ENCODE data around the gene TTC28. TPM values are rescaled to one million over a fixed set of nuclear protein-coding genes. Genes with fewer than 3 reads are reported as not detected.
"Not testable (repeated sequence)": the region's sequence is repeated elsewhere in the genome, so short reads cannot be mapped to it uniquely, and the experiment has no call there.

TTC28 gene
- polyA plus RNA-seq, 4 donors, result 28.9 to 32.9 (median 31.0) TPM

GRCh38 chr22:28678778-28679610 is 646 bp downstream of the TTC28 start:
- DNase-seq (ENCODE audit: low read depth in 4 of 4, low spot score in 3 of 4), result not testable (repeated sequence)

- DNase-seq (ENCODE audit: low read depth in 4 of 4, low spot score in 3 of 4), result not testable (repeated sequence)
Observed at GRCh38 chr22:28678170-28678569, 1.5 kb downstream of the TTC28 start.

DNA sequence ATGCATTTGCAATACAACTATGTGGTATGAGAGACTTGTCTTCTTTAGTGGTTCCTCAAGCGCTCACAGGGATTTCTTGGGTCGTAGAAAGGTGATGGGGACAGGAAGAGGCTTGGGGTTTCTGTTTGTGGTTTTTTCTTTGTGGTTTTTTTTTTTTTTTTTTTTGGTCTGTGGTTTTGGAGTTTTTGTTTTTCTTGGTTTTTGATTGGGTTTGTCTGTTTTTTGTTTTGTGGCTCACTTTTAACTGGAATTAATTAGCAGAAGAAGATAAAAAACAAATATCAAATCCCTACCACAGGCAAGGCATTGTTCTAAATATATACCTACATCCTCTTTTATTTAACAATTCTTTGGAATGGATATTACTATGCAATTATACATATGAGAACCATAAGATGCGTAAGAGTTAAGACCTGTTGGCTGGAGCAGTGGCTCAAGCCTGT is 5.5 kb downstream of the TTC28 start:
- no peak for DNase-seq (ENCODE audit: low read depth in 4 of 4, low spot score in 3 of 4)

- no peak for DNase-seq (ENCODE audit: low read depth in 4 of 4, low spot score in 3 of 4)
Observed at GRCh38 chr22:28670756-28671155, 8.9 kb downstream of the TTC28 start.

- DNase-seq (ENCODE audit: low read depth in 4 of 4, low spot score in 3 of 4), result no peak
Observed at GRCh38 chr22:28670161-28670560, 9.5 kb downstream of the TTC28 start.

DNA sequence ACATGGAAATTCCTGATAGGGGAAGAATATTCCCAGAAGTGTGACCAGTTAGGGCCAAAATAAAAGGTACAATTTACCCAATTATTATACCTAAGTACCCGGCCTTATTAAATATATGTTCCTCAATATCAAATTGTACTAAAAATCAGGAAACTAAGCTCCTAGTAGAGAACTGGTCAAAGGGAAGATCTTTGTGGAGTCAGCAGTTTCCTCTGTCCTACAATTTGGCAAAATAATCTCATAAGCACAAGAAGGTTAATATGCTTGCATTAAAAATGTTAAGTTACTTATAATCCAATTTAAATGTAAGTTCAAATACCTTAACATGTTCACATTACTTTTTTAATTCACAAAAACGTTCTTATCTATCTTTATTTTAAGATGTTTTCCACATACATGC is 10.3 kb downstream of the TTC28 start:
- DNase-seq (ENCODE audit: low read depth in 4 of 4, low spot score in 3 of 4), result no peak

GRCh38 chr22:28663569-28663942 is 16.1 kb downstream of the TTC28 start:
- not testable (repeated sequence) for DNase-seq (ENCODE audit: low read depth in 4 of 4, low spot score in 3 of 4)

- DNase-seq (ENCODE audit: low read depth in 4 of 4, low spot score in 3 of 4), result no peak
Observed at GRCh38 chr22:28658448-28658847, 21.2 kb downstream of the TTC28 start.

DNA sequence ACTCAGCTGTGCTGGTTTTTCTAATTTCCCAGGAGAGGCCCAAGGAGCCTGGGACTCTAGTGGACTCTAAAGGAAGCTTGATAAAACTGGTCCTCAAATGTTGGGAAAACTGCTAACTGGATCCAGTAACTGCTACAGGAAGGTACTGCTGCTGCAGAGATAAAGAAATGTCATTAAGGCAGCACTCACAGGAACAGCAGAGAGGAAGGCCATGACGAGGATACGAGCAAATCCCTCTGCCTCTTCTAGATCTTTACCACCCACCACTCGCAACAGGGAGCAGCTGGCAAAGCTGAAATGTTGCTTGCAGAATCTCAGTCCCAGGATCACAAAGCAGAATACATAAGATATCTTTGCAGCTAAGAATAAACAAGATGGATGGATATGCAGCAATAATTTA is 23.5 kb downstream of the TTC28 start:
- no peak for DNase-seq (ENCODE audit: low read depth in 4 of 4, low spot score in 3 of 4)

DNA sequence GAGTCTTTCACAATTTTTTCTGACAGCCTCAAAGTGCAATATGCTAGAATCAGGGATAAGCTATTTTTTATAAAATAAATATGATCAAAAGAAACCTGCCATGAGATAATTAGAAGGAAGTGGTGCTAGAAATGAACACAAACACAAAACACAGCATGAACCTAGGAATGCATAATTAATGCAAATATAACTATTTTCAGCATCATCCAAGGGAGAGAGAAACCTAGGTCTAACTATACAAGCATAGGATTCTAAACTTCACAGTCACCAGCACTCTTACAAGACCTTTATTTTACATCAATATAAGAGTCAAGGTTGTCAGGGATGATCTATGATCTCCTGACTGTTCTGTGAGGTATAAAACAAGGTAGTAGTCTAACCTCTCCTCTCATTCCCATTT is 29.2 kb downstream of the TTC28 start:
- DNase-seq (ENCODE audit: low read depth in 4 of 4, low spot score in 3 of 4), result no peak

GRCh38 chr22:28648792-28649191 is 30.8 kb downstream of the TTC28 start:
- no peak for DNase-seq (ENCODE audit: low read depth in 4 of 4, low spot score in 3 of 4)

- DNase-seq (ENCODE audit: low read depth in 4 of 4, low spot score in 3 of 4), result no peak
Observed at GRCh38 chr22:28647216-28647615, 32.4 kb downstream of the TTC28 start.

DNA sequence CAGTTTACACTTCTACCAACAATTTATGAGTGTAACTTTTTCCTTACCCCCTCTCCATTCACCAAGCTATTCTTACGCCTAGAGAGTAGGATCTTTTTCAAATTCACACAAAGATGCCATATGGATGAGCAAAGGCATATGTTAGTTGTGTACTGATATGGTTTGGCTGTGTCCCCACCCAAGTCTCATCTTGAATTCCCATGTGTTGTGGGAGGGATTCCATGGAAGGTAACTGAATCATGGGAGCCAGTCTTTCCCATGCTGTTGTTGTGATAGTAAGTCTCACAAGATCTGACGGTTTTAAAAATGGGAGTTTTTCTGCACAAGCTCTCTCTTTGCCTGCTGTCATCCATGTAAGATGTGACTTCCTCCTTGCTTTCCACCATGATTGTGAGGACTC is 40.3 kb downstream of the TTC28 start:
- DNase-seq (ENCODE audit: low read depth in 4 of 4, low spot score in 3 of 4), result no peak

GRCh38 chr22:28637225-28637624 is 42.4 kb downstream of the TTC28 start:
- DNase-seq (ENCODE audit: low read depth in 4 of 4, low spot score in 3 of 4), result no peak

DNA sequence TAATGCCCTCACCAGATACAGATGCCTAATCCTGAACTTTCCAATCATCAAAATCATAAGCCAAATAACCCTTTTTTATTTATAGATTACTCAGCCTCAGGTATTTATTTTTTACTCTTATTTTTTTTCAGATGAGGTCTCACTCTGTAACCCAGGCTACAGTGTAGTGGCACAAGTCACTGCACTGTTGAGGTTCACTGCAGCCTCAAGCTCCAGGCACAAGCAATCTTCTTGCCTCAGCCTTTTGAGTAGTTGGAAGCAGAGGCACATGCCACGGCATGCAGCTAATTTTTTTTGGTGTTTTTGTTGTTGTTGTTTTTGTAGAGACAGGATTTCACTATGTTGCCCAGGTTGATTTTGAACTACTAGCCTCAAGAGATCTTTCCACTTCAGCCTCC is 49.5 kb downstream of the TTC28 start:
- no peak for DNase-seq (ENCODE audit: low read depth in 4 of 4, low spot score in 3 of 4)

- DNase-seq (ENCODE audit: low read depth in 4 of 4, low spot score in 3 of 4), result no peak
Observed at GRCh38 chr22:28629420-28630176, 50.0 kb downstream of the TTC28 start.

DNA sequence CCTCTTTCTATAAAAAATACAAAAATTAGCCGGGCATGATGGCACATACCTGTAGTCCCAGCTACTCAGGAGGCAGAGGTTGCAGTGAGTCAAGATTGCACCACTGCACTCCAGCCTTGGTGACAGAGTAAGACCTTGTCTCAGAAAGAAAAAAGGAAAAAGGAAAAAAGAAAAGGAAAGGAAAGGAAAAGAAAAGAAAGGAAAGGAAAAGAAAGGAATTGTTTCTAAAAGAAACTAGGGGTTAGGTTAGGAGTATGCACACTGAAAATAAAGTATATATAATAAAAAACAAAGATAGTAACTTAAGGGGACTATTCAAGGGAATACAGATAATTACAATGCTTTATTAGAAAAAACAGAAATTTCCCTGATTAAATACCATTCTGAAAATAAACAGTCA is 50.9 kb downstream of the TTC28 start:
- no peak for DNase-seq (ENCODE audit: low read depth in 4 of 4, low spot score in 3 of 4)

- no peak for DNase-seq (ENCODE audit: low read depth in 4 of 4, low spot score in 3 of 4)
Observed at GRCh38 chr22:28627791-28628190, 51.8 kb downstream of the TTC28 start.

DNA sequence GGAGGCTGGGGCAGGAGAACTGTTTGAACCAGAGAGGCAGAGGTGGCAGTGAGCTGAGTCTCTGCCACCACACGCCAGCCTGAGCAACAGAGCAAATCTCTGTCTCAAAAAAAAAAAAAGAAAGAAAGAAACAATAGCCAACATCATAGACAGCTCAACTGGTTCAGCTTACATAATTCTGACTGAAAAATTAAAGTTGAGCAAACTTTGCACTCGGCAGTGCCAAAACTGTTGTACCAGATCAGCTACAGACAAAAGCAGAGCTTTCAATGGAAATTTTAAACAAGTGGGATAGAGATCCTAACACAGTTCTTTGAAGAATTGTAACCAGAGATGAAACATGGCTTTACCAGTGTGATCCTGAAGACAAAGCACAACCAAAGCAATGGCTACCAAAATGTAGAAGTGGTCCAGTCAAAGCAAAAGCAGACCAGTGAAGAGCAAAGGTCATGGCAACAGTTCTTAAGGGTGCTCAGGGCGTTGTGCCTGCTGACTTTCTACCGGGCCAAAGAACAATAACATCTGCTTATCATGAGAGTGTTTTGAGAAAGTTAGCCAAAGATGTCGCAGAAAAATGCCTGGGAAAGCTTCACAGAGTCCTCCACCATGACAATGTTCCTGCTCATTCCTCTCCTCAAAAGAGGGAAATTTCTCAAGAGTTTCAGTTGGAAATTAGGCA is 59.3 kb downstream of the TTC28 start:
- DNase-seq (ENCODE audit: low read depth in 4 of 4, low spot score in 3 of 4), result no peak

GRCh38 chr22:28619236-28619635 is 60.4 kb downstream of the TTC28 start:
- no peak for DNase-seq (ENCODE audit: low read depth in 4 of 4, low spot score in 3 of 4)

GRCh38 chr22:28615423-28615822 is 64.2 kb downstream of the TTC28 start:
- DNase-seq (ENCODE audit: low read depth in 4 of 4, low spot score in 3 of 4), result not testable (repeated sequence)

Measured in right renal pelvis (tissue), 4 donors.